ENCODE results near the gene OSBP2.

GRCh38 chr22:30871391-30872284 is 177.0 kb downstream of the OSBP2 start:
- TF ChIP-seq, protein P1, sequence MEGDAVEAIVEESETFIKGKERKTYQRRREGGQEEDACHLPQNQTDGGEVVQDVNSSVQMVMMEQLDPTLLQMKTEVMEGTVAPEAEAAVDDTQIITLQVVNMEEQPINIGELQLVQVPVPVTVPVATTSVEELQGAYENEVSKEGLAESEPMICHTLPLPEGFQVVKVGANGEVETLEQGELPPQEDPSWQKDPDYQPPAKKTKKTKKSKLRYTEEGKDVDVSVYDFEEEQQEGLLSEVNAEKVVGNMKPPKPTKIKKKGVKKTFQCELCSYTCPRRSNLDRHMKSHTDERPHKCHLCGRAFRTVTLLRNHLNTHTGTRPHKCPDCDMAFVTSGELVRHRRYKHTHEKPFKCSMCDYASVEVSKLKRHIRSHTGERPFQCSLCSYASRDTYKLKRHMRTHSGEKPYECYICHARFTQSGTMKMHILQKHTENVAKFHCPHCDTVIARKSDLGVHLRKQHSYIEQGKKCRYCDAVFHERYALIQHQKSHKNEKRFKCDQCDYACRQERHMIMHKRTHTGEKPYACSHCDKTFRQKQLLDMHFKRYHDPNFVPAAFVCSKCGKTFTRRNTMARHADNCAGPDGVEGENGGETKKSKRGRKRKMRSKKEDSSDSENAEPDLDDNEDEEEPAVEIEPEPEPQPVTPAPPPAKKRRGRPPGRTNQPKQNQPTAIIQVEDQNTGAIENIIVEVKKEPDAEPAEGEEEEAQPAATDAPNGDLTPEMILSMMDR (IDR thresholded peaks at IDR 0.05), result no peak
- no peak for TF ChIP-seq POLR2AphosphoS5 (IDR thresholded peaks at IDR 0.05)
